SK-N-DZ (cell line): ENCODE data around the gene GNG2.

Experiments
- DNase-seq: peaks from one replicate; pipeline ENCODE4 v3.0.0-alpha.2; 2015; ENCODE audit warnings: low spot score

Gene GNG2

GRCh38 chr14:51939755-51940301 is 79.4 kb downstream of the GNG2 start:
- no peak for DNase-seq

DNA sequence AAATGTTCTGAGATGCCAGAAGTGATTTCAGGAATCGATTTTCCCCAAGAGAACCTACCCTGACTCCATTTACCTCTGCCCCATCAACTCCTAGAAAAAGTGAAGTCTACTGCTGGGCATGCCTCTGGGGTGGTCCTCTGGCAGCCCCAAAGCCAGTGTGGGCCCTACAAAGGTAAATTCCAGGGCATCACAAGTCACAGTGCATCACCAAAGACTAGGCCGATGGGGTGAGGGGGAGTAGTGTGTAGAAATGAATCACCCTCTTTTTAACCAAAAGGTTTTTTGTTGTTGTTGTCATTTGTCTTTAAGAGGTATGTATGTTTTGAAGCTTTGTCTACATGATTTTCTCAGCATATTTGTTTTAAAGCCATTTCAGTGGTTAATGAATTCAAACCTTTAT is 82.6 kb downstream of the GNG2 start:
- DNase-seq: no peak

GRCh38 chr14:51950007-51950406 is 89.6 kb downstream of the GNG2 start:
- no peak for DNase-seq

DNA sequence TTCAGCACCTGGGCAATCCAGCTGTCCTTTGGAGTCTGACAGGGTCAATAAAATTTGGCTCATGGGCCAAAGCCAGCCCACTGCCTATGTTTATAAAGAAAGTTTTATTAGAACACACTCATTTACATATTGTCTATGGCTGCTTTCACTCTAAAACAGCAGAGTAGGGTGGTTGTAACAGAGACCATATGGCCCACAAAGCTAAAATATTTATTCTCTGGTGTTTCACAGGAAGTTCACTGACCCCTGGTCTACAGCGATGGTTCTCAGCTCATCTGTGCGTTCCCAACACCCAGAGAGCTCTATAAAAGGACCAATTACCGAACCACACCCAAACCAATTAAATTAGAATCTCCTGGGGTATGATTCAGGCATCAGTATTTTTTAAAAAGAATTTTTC is 91.2 kb downstream of the GNG2 start:
- DNase-seq: no peak

DNA sequence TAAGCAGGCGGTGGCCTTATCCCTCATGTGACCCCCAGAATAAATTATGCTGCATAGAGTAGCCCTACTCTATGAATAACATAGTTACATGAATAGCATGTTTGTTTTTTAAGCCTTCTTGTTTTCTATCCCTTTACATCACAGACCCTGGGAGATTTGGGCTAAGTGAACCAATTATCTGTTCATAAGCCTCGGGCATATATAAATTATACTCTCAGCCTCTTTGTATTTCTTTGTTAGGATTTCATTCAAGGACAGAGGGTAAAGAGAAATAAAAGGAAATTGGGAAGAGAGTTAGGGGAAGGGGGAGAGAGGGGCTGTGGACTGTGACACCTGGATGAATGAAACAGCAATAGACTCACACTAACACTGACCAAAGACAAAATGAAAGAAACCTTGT is 93.6 kb downstream of the GNG2 start:
- no peak for DNase-seq

GRCh38 chr14:51954657-51955056 is 94.2 kb downstream of the GNG2 start:
- DNase-seq: no peak

DNA sequence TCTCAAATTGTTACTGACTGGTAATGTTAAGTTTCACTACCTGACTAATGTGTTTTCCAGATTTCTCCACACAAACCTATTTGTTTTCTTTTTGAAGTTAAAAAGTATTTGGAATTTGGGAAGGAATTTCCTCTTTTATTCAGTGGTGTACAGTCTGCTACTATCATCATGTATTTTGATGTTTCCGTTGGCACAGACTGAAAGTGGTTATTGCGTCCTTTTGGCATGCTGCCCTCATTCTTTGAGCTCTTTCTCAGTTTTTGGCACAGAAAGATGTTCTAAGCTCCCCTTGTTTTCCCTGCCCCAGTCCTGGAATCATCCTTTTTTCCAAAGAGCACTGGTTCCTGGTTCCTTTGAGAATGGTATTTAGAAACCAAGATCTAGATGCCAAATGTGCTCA is 97.5 kb downstream of the GNG2 start:
- no peak for DNase-seq

GRCh38 chr14:51959928-51960327 is 99.5 kb downstream of the GNG2 start:
- no peak for DNase-seq

- no peak for DNase-seq
Measured at GRCh38 chr14:51960866-51961265, 100.5 kb downstream of the GNG2 start.

DNA sequence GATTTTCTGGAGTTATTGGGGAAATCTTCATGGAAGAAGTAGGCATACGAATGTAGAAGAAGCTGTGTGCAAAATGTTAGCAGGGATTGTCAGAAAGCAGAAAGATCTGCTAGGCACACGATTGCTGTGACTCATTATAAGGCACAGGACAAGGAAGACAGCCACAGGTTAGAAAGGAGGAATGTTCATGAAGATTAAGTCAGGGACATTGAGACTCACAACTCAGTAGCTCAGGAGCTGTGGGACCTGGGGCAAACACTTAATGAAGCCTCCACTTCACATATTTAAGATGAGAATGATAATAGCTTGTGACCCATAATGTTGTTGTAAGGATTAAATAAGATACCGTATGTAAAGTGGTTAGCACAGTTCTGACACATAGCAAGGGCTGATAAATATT is 102.3 kb downstream of the GNG2 start:
- DNase-seq: no peak

DNA sequence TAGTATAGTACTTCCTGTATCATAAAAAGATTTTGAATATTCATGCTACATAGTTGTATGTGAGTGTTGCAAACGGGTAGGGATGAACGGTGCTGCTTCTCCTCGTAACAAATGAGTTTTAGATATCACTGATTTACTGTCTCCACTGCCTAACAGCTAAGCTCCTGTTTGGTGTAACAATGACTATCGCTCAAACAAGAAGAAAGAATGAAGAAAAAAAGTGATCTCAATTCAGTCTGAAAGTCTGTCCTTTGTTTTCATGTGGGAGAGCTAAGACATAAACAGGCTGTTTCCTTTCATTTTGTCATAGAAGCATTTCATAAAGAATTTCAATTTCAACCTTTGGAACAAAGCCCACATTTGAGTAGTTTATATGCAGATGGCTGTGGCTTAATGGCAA is 102.9 kb downstream of the GNG2 start:
- DNase-seq: no peak

DNA sequence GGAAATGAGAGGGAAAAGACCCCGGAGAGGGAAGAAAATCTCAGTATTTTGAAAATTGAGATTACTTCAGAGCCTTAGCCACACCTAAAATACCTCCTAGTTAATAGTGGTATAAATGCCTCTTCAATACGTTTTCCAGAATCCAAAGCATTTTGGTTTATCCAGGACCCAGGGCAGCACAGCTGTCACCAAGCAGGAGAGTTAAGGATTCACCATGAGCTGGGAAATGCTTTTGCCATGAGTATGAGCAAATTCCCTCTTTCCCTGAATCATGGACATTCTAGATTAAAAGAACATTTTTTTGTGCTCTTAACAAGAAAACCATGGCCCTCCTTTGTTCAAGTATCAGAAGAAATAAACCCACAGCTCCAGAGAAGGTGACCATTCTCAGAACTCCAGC is 107.1 kb downstream of the GNG2 start:
- DNase-seq: no peak

DNA sequence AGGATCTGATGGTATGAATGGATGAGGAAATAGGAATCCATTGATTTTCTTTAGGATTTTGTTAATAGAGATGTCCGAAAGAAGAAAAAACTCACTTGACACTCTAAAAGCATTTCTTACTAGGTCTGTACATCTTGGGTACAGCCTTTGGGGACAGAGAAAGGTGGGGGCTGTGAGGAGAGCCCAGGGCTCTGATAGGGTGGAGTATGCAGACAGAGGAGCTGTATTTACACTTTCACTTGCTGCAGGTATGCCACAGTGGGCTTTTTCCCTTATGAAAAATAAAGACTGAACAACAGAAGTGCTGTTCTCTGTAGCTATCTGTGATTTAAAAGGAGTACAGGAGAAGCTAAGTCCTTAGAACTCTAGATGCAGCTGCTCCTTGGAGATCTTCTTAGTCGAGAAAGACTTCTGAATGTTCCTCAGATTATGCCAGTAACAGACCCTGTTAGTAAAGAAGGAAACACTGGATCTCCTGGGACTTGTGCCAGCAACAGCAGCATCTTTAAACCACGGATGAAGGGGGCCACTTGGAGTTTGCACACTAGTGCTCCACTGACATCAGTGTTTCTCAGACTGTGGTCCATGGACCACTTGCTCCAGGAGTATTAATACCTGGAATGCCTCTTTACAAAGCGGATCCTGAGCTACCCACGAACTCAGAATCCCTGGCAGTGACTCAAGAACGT is 109.6 kb downstream of the GNG2 start:
- DNase-seq: no peak

- DNase-seq: no peak
Measured at GRCh38 chr14:51972566-51972965, 112.2 kb downstream of the GNG2 start.

- no peak for DNase-seq
Measured at GRCh38 chr14:51977075-51977474, 116.7 kb downstream of the GNG2 start.

- no peak for DNase-seq
Measured at GRCh38 chr14:51978681-51979085, 118.3 kb downstream of the GNG2 start.

- peak; percentile 74 for DNase-seq
Measured at GRCh38 chr14:51979088-51979709, 118.8 kb downstream of the GNG2 start.

DNA sequence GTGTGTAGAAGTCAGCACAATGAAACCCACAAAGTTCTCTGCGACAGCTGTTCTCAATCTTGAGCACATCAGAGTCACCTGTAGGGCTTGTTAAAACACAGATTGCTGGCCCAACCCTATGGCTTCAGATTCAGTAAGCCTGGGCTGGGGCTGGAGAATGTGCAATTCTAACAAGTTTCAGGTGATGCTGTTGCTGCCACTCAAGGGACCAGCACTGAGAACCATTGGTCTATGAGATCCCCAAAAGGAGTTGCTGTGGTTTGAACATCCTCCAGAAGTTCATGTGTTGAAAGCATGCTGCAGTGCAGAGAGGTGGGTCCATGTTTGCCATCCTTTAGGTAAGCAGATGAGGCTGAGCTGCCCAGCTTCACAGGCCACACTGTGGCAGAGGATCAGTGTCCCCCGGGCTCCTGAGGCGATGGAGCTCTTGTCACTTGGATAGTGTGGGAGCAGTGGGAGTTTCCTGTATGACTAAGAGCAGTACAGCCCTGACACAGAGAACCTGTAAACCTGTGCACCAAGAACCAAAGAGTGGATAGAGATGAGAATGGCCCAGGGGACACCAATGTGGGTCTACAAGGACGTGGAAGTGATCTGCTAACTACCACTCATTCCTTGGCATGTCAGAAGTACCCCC is 120.9 kb downstream of the GNG2 start:
- DNase-seq: no peak

- DNase-seq: no peak
Measured at GRCh38 chr14:51988221-51988620, 127.8 kb downstream of the GNG2 start.

DNA sequence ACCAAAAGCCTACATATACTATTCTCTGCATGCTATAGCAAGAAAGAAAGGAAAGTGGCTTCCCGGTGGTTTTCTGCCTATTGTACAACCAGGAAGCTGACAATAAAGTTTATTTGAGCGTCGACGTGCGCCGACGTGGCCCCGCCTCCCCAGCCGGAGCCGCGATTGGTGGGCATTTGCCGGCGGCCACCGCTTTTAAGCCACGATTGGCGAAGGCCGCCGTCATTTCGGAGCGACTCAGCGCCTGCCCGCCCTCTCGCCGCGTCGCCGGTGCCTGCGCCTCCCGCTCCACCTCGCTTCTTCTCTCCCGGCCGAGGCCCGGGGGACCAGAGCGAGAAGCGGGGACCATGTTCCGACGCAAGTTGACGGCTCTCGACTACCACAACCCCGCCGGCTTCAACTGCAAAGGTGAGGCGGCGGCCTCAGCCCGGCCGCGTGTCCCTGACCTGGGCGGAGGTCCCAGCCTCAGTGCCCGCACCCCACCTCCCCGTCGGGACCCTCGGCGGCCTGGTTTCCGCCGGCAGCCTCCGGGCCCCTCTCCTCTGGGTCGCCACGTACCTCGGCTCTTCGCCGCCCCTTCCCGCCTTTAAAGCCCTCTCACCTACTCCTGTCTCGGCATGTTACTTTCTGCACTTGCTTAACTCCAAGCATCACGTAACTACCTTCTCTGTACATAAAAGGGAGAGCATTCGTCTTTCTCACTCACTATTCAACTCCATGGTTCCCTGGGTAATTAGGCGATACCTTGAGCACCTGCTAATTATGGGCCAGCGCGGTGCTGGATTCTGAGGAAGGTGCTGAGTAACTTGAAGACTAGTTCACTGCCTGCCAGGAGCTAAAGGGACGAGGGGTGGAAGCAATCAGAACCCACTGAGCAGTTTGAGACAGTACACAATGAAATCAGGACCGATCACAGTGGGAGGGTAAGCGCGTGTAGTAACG is 129.2 kb downstream of the GNG2 start, which contains the start of gene RTRAF:
Gene RTRAF, plus strand, starts transcription at position 254 of the 942 bp plus-strand sequence. Its CDS starts 94 bp downstream, at position 348.
- DNase-seq: peak; percentile 85

GRCh38 chr14:51990488-51990887 is 130.1 kb downstream of the GNG2 start:
- no peak for DNase-seq
